Measurements from ENCODE around the gene TXNDC8.

The TXNDC8 gene

GRCh38 chr9:110257956-110258355, 79.7 kb downstream of the TXNDC8 start:
- no peaks in the 10 kb centered on the region for H3F3A ChIP-seq (ENCODE audit: control insufficient read depth, insufficient read depth)
- H3K9me3 ChIP-seq (ENCODE audit: control insufficient read depth, insufficient read depth, low read length): no peaks in the 10 kb centered on the region
- H3K27ac ChIP-seq (ENCODE audit: low read depth, low read length): no peak overlapping the region
- peaks cover 16% of the 10 kb centered on the region; the same call in 1 of the 2 replicates for H4K20me1 ChIP-seq (ENCODE audit: control insufficient read depth, insufficient read depth, low read depth, low read length)
- H3K9me2 ChIP-seq (replicated peaks; ENCODE audit: control insufficient read depth, low read length): no peaks in the 10 kb centered on the region
- peaks cover 32% of the 10 kb centered on the region for H3K27me3 ChIP-seq (ENCODE audit: control insufficient read depth, low read length)
- H3K4me2 ChIP-seq (ENCODE audit: low read length): no peak overlapping the region
- no peak for TF ChIP-seq EZH2phosphoT487 (IDR thresholded peaks at IDR 0.05; ENCODE audit: borderline replicate concordance, low read length)
- no peak for TF ChIP-seq CTCF (IDR thresholded peaks at IDR 0.05; ENCODE audit: low read depth, low read length, poor library complexity, severe bottlenecking)
- H3K4me3 ChIP-seq (ENCODE audit: low read length): no peak overlapping the region
- peaks cover 34% of the 10 kb centered on the region for H3K79me2 ChIP-seq (ENCODE audit: control insufficient read depth, low read length)
- peaks cover 32% of the 10 kb centered on the region for H3K4me1 ChIP-seq (ENCODE audit: control insufficient read depth, low read length)
- H3K36me3 ChIP-seq (ENCODE audit: control insufficient read depth, low read length): peaks cover 7% of the 10 kb centered on the region; the same call in 1 of the 2 replicates

GRCh38 chr9:110257097-110257841, 80.4 kb downstream of the TXNDC8 start:
- no peak overlapping the region for H3K27ac ChIP-seq (ENCODE audit: low read depth, low read length)
- no peak for TF ChIP-seq CTCF (IDR thresholded peaks at IDR 0.05; ENCODE audit: low read depth, low read length, poor library complexity, severe bottlenecking)
- no peak; the same call in 1 of the 2 replicates for TF ChIP-seq EZH2phosphoT487 (IDR thresholded peaks at IDR 0.05; ENCODE audit: borderline replicate concordance, low read length)
- no peaks in the 10 kb centered on the region for H3F3A ChIP-seq (ENCODE audit: control insufficient read depth, insufficient read depth)
- peaks cover 32% of the 10 kb centered on the region for H3K4me1 ChIP-seq (ENCODE audit: control insufficient read depth, low read length)
- H4K20me1 ChIP-seq (ENCODE audit: control insufficient read depth, insufficient read depth, low read depth, low read length): peaks cover 16% of the 10 kb centered on the region; the same call in 1 of the 2 replicates
- peak overlapping the region; percentile 91 for H3K4me2 ChIP-seq (ENCODE audit: low read length)
- H3K9me2 ChIP-seq (replicated peaks; ENCODE audit: control insufficient read depth, low read length): no peaks in the 10 kb centered on the region
- peaks cover 7% of the 10 kb centered on the region; the same call in 1 of the 2 replicates for H3K36me3 ChIP-seq (ENCODE audit: control insufficient read depth, low read length)
- H3K79me2 ChIP-seq (ENCODE audit: control insufficient read depth, low read length): peaks cover 41% of the 10 kb centered on the region
- peaks cover 32% of the 10 kb centered on the region for H3K27me3 ChIP-seq (ENCODE audit: control insufficient read depth, low read length)
- no peaks in the 10 kb centered on the region for H3K9me3 ChIP-seq (ENCODE audit: control insufficient read depth, insufficient read depth, low read length)
- peak overlapping the region; percentile 73 for H3K4me3 ChIP-seq (ENCODE audit: low read length)

- no peak for TF ChIP-seq CTCF (IDR thresholded peaks at IDR 0.05; ENCODE audit: low read depth, low read length, poor library complexity, severe bottlenecking)
- no peak for TF ChIP-seq EZH2phosphoT487 (IDR thresholded peaks at IDR 0.05; ENCODE audit: borderline replicate concordance, low read length)
- Histone ChIP-seq H3K4me3 (ENCODE audit: low read length) (peak within 1 kb of the TSS; percentile 73), H3K4me1 (ENCODE audit: control insufficient read depth, low read length) (peaks cover 32% of the 10 kb centered on the region), H3K27me3 (ENCODE audit: control insufficient read depth, low read length) (peaks cover 25% of the 10 kb centered on the region), H3K4me2 (ENCODE audit: low read length) (peak within 1 kb of the TSS; percentile 91), H4K20me1 (ENCODE audit: control insufficient read depth, insufficient read depth, low read depth, low read length) (peaks cover 16% of the 10 kb centered on the region; the same call in 1 of the 2 replicates), H3K9me2 (replicated peaks; ENCODE audit: control insufficient read depth, low read length) (no peaks in the 10 kb centered on the region), H3K9me3 (ENCODE audit: control insufficient read depth, insufficient read depth, low read length) (no peaks in the 10 kb centered on the region), H3K27ac (ENCODE audit: low read depth, low read length) (no peak within 1 kb of the TSS), H3K79me2 (ENCODE audit: control insufficient read depth, low read length) (peaks cover 48% of the 10 kb centered on the region), H3K36me3 (ENCODE audit: control insufficient read depth, low read length) (peaks cover 7% of the 10 kb centered on the region; the same call in 1 of the 2 replicates), H3F3A (ENCODE audit: control insufficient read depth, insufficient read depth) (no peaks in the 10 kb centered on the region)
These were observed 81.1 kb downstream of the TXNDC8 start, which contains the start of gene TXN for GRCh38 chr9:110256380-110257096. TXN (minus strand) TSS chr9:110256507; CDS start chr9:110256435, 72 bp downstream.
